ENCODE data around the gene EPB41.
"Not testable (repeated sequence)": the region's sequence is repeated elsewhere in the genome, so short reads cannot be mapped to it uniquely, and the experiment has no call there.

EPB41 gene

DNA sequence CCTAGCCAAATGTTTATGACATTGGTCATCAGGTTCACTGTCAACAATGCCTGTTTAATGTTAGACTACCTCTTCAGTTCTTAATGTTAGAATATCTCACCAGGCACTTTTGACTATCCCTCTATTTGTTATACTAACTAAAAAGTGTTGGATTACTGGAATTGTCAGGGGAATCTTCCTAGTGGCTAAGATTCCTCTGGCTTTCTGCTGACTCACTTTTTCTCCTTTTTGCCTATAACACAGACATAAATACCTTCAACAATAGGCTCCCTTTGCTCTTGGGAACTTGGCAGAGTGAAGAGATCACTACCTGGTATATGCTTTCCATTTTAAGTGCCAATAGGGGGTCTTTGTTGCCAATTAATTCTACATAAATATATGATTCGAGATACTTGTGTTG, 140.8 kb downstream of the EPB41 start:
- no peak for FAIRE-seq

DNA sequence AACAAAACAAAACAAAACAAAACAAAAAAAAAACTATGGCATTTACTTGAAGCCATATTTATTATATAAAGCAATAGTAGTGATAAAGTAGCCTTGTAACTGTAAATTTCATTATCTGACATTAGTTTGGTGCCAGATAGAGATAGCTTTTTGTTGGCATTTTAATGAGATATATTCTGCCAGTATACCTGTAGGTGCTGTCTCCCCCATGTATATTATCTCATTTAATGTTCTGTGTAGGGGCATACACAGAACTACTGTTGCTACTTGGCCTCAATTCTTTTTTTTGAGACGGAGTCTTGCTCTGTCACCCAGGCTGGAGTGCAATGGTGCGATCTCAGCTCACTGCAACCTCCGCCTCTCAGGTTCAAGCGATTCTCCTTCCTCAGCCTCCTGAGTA, 141.9 kb downstream of the EPB41 start:
- FAIRE-seq: no peak

DNA sequence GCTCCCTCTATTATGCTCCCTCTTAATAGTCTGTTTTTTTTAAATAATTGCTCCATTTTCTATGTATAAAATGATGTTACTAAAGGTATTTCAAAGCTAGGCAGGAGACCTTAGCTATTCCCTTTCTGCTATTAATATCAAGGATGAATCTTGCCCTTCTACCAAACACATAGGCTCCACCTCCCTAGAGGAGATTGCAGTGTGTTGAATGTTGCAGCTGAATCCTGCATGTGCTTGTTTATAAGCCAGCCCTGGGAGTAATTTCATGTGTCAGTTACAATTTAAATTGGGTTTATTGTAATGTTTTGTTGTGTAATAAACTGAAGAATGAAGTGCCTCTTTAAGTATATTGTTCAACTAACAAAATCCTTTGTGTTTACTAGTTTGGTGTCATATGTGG, 143.3 kb downstream of the EPB41 start:
- no peak for FAIRE-seq

DNA sequence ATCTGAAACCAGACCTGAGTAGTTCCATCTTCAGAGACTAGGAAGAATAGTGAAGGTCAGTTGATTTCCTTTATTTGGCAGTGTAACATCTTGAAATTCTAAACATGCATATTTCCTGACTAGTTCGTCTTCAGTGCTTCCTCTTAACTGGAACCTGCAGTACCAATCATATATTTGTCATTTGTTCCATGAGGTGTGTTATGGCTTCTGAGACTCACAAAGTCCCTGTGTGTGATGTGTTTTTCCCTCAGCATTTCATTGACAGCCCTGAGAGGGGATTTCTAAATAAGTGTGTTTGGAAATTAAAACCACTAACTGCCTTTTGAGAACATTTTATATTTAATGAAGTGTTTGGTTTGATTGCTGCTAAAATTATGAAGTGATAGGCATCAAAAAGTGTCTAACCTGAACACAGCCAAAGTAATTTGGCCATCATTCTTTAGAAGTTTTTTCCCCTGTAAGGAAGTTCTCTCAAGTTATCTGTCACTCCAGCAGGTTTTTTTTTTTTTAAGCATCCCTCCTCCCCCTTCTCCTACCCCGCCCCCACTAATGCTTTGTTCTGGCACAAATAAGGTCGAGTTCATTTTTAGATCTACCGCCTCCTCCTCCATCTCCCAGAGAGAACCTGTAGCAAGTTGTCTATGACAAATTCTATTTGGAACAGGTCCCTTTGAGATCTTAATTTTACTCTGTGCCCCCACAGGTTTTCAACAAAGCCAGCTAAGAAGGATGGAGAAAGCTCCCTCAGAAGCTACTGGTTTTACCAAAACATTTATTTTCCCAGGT, 148.0 kb downstream of the EPB41 start:
- FAIRE-seq: no peak

DNA sequence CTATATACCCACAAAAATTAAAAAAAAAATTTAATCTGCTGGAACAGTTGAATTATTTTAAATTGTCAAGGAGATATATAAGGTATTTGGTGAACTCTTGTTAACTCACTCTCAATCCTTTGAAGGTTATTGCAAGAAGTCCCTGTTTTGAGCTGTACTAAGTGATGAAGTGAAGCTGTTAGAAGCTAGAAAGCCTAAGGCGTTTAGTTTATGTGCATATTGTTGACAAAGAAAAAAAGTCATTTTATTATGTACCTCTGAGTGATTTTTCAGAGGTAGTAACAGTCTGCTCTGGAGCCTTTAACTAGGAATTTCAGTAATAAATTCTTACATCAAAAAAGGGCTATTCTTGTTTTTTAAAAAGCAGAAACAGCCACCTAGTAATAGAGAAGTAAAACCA, 149.7 kb downstream of the EPB41 start:
- FAIRE-seq: no peak

DNA sequence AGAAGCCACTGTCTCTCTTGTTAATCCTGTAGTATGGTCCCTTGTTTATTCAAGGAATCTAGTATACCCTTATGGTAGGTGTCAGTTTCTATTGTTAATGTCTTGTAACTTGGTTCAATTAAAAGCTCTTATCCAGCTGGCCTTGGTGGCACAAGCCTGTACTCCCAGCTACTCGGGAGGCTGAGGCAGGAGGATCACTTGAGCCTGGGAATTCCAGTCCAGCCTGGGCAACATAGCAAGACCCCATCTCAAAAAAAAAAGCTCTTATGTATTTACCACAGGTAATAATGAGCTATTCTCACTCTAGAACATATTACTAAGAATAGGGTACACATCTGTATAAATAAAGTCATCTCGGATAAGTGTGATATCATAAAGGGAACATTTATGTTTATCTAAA, 162.8 kb downstream of the EPB41 start:
- FAIRE-seq: no peak

DNA sequence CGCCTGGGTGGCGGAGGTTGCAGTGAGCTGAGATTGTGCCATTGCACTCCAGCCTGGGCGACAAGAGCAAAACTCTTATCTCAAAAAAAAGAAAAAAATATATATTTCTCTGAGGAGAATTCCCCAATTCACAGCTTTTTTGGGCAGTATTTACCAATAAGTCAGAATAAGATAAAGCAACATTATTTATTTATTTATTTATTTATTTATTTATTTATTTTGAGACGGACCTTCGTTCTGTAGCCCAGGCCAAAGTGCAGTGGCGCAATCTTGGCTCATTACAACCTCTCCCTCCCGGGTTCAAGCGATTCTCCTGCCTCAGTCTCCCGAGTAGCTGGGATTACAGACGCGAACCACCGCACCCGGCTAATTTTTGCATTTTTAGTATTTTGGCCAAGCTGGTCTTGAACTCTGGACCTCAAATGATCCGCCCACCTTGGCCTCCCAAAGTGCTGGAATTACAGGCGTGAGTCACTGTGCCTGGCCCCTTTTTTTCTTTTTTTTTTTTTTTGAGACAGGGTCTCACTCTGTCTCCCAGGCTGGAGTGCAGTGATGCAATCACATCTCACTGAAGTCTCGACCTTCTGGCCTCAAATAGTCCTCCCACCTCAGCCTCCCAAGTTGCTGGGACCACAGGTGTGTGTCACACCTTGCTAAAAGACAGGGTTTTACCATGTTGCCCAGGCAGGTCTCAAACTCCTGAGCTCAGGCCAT, 165.7 kb downstream of the EPB41 start:
- not testable (repeated sequence) for FAIRE-seq

DNA sequence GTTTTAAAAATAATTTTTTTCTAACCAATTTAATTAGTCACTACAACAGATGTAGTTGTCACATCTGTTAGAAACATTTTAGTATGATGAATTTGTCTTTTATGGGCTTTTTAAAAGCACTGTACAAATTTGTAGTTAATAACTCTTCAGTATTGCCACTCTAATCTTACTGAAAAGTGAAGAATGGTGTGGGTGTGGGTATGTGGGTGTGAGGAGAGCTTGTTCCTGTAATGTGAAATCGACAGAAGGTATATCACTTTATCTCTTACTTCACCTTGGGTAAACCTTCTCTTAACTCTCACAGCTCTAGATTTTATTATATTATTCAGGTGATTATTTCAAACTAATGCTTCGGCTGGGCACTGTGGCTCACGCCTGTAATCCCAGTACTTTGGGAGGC, 166.8 kb downstream of the EPB41 start:
- FAIRE-seq: no peak

DNA sequence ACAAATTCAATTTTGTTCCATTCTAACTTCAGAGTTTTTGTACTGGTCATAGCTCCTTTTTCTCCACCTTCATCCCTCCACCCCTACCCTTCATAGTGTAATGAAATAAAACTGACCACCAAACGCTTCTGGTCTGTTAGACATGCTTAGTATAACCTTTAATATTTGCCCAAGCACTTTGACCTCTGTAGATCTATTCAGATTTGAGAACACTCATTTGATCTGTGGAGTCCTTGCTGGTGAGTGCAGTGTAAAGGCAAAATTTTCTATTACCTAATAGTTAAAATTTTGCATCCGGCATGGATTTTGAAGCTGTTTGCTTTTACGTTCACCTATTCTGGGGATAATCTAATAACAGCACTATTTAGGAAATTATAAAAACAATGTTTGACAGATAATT, 168.2 kb downstream of the EPB41 start:
- no peak for FAIRE-seq

DNA sequence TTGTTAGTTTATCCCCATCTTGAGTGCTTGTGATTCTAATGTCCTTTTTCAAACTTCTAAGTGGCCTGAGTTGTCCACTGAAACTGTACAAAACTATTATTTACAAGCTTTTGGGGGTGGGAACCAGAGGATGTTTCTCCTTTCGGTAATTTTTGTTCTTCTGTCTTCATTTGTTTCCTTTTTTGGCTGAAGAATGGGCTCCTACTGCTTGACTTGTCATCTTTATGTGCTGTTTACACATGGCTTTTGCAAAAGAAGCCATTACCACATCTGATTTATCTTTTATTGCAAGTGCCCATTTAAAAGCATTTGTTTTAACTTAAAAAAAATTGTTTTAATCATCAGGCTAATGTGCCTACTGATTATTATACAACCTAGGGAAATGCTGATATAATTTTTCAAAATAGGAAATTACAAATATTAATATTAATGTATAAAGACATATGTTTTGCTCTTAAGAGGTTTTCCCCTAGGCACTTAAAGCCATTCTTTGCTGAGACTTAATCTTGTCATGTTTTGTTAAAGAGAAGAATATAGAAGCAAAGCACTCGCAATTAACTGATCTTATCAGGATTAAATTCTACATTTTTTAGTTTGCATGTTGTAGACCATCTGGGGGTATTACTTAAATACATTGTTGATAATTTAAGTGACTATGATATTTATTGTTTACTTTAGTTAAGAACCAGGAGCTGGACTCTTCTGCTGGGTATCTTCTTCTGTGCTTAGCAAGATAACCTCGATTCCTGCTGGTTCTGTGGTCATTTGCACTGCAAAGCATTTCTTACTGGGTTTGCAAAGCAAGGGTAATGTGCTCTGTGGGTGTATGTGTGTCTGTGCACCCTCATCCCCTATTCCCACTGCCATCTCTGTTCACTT, 169.2 kb downstream of the EPB41 start:
- FAIRE-seq: peak; percentile 36

DNA sequence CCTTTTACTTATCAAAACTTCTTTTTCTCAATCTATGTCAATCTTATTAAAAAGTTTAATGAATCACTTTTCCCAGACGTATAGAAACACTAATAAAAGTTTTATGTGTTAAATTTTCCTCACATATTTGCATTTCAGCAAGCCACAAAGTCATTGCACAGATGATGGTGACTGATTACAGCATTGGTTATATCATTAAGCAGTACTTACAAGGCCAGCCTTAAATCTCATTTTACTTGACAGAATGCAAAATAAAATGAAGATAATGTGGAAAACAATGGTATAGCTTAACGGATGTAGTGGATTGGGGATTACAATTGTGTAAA, 169.8 kb downstream of the EPB41 start:
- no peak for FAIRE-seq

DNA sequence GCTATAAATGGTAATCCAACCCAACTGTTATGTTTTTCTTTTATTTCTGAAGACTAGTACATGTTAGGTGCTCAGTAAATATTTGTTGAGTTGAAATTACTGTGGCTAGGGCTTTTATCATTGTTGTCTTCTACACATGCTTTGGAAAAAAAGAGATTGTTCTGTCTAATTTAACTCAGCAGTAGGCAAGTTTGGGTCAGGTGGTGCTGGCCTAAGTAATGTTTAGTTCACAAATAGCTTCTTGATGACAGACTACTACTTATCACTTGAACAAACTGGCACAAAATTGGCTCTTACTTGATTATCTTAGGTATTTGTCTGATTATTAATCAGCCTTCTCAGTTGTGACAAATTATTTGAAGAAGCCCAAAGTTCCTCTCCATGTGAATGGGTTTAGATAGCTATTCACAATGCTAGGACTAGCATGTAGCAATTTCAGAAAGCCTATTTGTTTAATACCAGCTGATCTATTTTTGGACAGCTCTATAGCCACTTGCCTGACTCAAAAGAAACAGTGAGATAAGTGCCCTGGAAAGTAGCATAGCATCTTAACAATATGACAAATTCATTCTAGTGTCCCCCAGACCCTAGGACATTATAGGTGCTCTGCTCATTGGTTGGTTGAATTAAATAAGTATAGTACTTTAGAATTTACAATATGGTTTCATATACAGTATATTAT, 176.7 kb downstream of the EPB41 start:
- FAIRE-seq: no peak

DNA sequence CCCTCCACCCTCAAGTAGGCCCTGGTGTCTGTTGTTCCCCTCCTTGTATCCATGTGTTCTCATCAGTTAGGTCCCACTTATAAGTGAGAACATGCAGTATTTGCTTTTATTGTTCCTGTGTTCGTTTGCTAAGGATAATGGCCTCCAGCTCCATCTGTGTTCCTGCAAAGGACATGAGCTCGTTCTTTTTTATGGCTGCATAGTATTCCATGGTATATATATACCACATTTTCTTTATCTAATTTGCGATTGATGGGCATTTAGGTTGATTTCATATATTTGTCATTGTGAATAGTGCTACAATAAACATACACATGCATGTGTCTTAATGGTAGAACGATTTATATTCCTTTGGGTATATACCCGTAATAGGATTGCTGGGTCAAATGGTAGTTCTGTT, 178.3 kb downstream of the EPB41 start:
- FAIRE-seq: not testable (repeated sequence)

DNA sequence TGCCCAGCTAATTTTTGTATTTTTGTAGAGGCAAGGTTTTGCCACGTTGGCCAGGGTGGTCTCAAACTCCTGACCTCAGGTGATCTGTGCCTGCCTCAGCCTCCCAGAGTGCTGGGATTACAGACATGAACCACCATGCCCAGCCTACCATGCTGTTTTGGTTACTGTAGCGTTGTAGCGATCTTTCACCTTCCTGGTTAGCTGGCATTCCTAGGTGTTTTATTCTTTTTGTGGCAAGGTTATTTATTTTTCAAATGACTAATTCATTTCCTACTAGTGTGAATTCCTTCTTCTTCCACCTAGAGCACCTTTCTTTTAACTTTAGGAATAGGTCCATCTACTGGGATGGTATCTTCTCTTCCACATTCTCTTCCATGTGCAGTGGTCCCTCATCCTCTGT, 180.1 kb downstream of the EPB41 start:
- FAIRE-seq: no peak

DNA sequence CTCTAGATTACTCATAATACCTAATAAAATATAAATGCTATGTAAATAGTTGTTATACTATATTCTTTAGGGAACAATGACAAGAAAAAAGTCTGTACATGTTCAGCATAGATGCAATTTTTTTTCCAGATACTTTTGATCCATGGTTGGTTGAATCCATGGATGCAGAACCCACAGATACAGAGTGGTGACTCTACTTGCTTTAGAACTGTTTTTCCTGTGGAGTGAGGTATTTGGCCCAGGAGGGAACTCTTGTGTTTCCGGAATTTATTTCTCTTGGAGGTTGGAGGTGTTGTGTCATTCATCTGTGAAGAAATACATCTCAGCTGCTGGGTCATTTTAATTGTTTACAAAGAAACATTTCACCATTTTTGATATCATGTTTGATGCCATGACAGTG, 180.6 kb downstream of the EPB41 start:
- FAIRE-seq: no peak

DNA sequence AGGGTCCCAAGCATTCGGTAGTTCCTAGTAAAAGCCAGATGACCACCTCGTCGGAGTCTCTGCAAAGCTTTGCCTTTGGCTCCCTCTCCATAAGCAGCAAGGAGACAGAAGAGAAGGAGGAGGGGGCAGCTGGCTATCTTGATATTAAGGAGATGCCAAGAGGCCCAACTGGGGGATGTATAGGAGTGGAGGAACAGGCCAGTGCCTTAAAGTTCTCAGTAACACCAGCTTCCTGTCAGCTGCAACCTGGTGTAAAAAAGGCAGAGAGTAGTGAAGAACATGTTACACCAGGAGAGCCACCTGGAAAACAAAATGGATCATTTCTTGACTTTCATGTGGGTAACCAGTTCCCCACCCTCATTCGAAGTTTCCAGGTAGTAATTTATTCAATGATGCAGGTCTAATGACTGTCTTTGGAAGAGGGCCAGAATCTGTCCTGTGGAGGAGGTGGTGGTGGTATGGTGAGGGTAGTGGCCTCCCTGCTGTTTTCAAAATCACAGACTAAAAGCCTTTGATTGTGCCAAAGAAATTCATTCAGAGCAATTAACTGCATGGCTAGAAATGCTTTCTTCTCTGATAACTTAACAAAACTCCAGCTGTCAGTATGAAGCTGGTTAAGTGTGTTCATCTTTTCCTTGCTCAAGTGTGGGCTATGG, 182.0 kb downstream of the EPB41 start:
- no peak for FAIRE-seq

DNA sequence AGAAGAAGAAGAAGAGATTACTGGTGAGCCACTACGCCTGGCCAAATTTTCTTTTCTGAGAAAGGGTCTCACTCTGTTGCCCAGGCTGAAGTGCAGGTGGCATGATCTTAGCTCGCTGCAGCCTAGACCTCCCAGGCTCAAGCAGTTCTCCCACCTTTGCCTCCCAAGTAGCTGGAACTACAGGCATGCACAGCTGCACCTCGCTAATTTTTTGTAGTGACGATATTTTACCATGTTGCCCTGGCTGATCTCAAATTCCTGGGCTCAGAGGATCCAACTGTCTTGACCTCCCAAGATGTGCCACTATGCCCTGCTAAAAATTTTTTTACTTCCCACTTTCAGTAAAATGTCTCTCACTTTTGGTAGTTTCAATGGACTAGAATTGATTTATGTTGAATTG, 184.9 kb downstream of the EPB41 start:
- no peak for FAIRE-seq

DNA sequence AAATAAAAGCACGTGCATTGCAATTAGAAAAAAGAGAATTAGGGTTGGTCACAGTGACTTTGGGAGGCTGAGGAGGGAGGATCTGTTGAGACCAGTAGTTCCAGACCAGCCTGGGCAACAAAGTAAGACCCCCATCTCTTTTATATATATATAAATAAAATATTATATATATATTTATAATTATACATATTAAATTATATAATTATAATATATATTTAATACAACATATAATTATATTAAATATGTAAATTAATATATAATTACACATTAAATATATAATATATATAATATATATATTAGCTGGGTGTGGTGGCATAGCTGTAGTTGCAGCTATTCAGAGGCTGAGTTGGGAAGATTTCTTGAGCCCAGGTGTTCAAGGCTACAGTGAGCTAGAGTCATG, 186.1 kb downstream of the EPB41 start:
- FAIRE-seq: peak; percentile 85

DNA sequence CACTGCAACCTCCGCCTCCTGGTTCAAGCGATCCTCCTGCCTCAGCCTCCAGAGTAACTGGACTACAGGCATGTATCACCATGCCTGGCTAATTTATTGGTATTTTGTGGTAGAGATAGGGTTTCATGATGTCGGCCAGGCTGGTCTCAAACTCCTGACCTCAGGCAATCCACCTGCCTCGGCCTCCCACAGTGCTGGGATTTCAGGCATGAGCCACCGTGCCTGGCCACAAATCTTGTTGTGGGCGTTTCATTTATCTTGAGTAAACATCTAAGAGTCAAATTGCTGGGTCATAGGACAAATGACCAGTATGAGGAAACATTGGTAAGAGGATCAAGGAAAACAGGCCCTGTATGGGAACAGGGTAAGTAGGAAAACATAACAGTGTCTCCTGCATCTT, 191.5 kb downstream of the EPB41 start:
- no peak for FAIRE-seq

DNA sequence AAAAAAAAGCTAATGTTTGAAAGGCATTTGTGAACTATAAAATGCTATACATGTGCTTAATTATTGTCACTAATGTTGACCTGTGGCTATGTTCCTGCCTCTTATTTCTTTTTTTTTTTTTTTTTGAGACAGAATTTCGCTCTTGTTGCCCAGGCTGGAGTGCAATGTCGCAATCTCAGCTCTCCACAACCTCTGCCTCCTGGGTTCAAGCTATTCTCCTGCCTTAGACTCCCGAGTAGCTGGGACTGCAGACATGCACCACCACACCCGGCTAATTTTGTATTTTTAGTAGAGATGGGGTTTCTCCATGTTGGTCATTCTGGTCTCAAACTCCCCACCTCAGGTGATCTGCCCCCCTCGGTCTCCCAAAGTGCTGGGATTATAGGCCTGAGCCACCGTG, 193.7 kb downstream of the EPB41 start:
- FAIRE-seq: not testable (repeated sequence)

DNA sequence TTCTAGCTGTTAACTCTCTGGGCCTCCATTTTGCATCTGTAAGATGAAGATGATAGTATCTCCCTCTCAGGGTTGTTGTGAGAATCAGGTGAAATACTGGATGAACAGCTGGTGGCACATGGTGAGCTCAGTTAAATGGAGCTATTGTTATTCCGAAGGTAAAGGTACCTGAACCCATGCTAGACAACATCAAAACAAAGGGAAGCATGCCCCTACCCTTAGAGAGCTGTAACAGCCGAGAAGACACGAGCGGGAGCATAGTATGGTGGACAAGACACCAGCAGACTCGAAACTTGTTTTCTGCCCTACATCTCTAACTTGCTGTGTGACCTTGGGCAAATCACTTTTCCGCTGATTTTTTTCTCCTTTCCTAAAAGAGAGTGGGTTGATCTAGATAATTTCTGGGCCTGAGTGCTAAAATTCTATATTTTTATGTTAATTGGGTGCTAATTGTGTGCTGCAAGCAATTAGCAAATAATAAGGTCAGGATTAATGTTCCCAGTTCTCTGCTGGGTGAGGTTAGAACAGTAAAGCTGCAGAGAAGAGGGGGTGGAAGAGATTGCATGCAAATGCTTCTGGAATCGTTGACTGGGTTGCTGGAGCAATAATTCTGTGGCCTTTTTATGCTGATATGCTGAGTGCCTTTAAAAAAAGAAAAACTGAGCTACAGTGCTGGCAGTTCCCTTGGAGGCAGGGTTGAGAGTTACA, 198.5 kb downstream of the EPB41 start:
- no peak for FAIRE-seq
